AG04450 (cell line): Measurements from ENCODE around the gene PARP3. TPM values are rescaled to one million over a fixed set of nuclear protein-coding genes. Genes with fewer than 3 reads are reported as not detected.

Source experiments
- CTCF ChIA-PET: fragments of 300-600, 350-600 bp; formaldehyde crosslinking; extraction: SDS; loops from one replicate; lab custom pipeline; 2022; ENCODE audit warnings: antibody characterized with exemption, inconsistent platforms; lab: Charles Lee
- POLR2A ChIA-PET: fragments of 350-600 bp; formaldehyde crosslinking; extraction: SDS; loops from one replicate; lab custom pipeline; 2021; ENCODE audit warnings: antibody characterized with exemption, inconsistent platforms; lab: Yijun Ruan, JAX
- DNase-seq: peaks from one replicate; pipeline ENCODE4 v3.0.0-alpha.2; 2011; ENCODE audit warnings: low read depth, low spot score
- H3K27ac ChIP-seq: one replicate; pipeline ENCODE4 v1.5.1; 2012; ENCODE audit warnings: low read depth, low read length, control low read depth
- H3K27me3 ChIP-seq: one replicate; pipeline ENCODE4 v1.6.0; 2012; ENCODE audit warnings: low read length; ENCODE audit not compliant: control insufficient read depth, insufficient read depth
- H3K4me3 ChIP-seq: 2 replicates; pipeline ENCODE4 v1.5.1; 2011; ENCODE audit warnings: mild to moderate bottlenecking, low read depth, low read length, control low read depth
- H3K9me3 ChIP-seq: 2 replicates; pipeline ENCODE4 v1.5.1; 2012; ENCODE audit warnings: low read length; ENCODE audit not compliant: control insufficient read depth, insufficient read depth
- CTCF ChIP-seq: IDR thresholded peaks from 2 replicates; pipeline ENCODE4 v1.5.1; 2011; ENCODE audit warnings: low read depth, low read length, control low read depth, inconsistent platforms
- polyA plus RNA-seq: library from polyadenylated mRNA; depleted of rRNA; stranded (reverse); fragments of >200 nt; gene quantifications from 2 replicates; pipeline ENCODE4 v1.2.3, GENCODE V29; 2011

Gene PARP3
- polyA plus RNA-seq, 1 experiment = 7.5 TPM

- Histone ChIP-seq H3K4me3 (peak overlapping the region; percentile 57), H3K9me3 (no peaks in the 10 kb centered on the region; the same call in 1 of the 2 replicates), H3K27me3 (no peaks in the 10 kb centered on the region), H3K27ac (peak overlapping the region; percentile 90)
- ChIA-PET CTCF (interaction anchor here (0.6 to 2.5 kb wide), 13 partner anchors 9 to 192 kb away, joined by 3 to 37 read pairs (median 5); partner anchors contain the start of genes ABHD14A, ABHD14B, ACY1 and PCBP4), POLR2A (interaction anchor here (0.6 to 2.2 kb wide), 8 partner anchors 11 to 568 kb away, joined by 3 to 20 read pairs (median 4); partner anchors contain the start of genes ABHD14B, PCBP4, POC1A and RPL29)
- no peak for DNase-seq
- no peak for TF ChIP-seq CTCF
These were observed 664 bp downstream of the PARP3 start for GRCh38 chr3:51942603-51943450.

- no peak for TF ChIP-seq CTCF
- H3K9me3 ChIP-seq = no peaks in the 10 kb centered on the region; the same call in 1 of the 2 replicates
- ChIA-PET POLR2A (interaction anchor here (0.6 to 2.2 kb wide), 6 partner anchors 10 to 210 kb away, joined by 3 to 20 read pairs (median 4); partner anchors contain the start of genes ABHD14B, POC1A and RPL29), CTCF (interaction anchor here (0.6 to 2.5 kb wide), 6 partner anchors 8 to 191 kb away, joined by 3 to 37 read pairs (median 4); partner anchors contain the start of genes ABHD14A, ABHD14B and RPL29)
- no peak for DNase-seq
- no peak overlapping the region for H3K27ac ChIP-seq
- no peak overlapping the region for H3K4me3 ChIP-seq
- H3K27me3 ChIP-seq = no peaks in the 10 kb centered on the region
These were observed 1.6 kb downstream of the PARP3 start for GRCh38 chr3:51943451-51944391.

GRCh38 chr3:51944451-51945021, 2.4 kb downstream of the PARP3 start:
- ChIA-PET POLR2A (interaction anchor here (0.5 kb wide), 1 partner anchor 101 kb away, joined by 3 read pairs; no protein-coding TSS in a partner anchor), CTCF (no interaction called here)
- H3K4me3 ChIP-seq = no peak overlapping the region
- no peaks in the 10 kb centered on the region; the same call in 1 of the 2 replicates for H3K9me3 ChIP-seq
- DNase-seq = no peak
- no peaks in the 10 kb centered on the region for H3K27me3 ChIP-seq
- H3K27ac ChIP-seq = no peak overlapping the region
- TF ChIP-seq CTCF = no peak

- H3K27me3 ChIP-seq = no peaks in the 10 kb centered on the region
- H3K9me3 ChIP-seq = no peaks in the 10 kb centered on the region; the same call in 1 of the 2 replicates
- H3K27ac ChIP-seq = no peak overlapping the region
- no peak for TF ChIP-seq CTCF
- CTCF ChIA-PET = no interaction called here
- DNase-seq = no peak
- POLR2A ChIA-PET = interaction anchor here (0.5 kb wide), 1 partner anchor 100 kb away, joined by 3 read pairs; no protein-coding TSS in a partner anchor
- no peak overlapping the region for H3K4me3 ChIP-seq
These were observed 3.1 kb downstream of the PARP3 start for GRCh38 chr3:51945031-51945840.
